ENCODE measurements around the gene RBM24.

GRCh38 chr6:17281100-17281496 lies at the start of gene RBM24:
- TF ChIP-seq FOSL1 (IDR thresholded peaks at IDR 0.05; ENCODE audit: low read depth) (no peak), CTCF (IDR thresholded peaks at IDR 0.05 in 2 of 3, conservative IDR thresholded peaks at IDR 0.05 in 1 of 3; ENCODE audit: borderline replicate concordance in 1 of 3, insufficient read depth in 1 of 3, low read depth in 2 of 3, low read length in 2 of 3) (peak in 2 of 3 experiments; percentile 12 to 32; a peak in 1 of 6 replicates), POLR2AphosphoS5 (IDR thresholded peaks at IDR 0.05; ENCODE audit: low read depth, low read length) (no peak), RAD21 (IDR thresholded peaks at IDR 0.05; ENCODE audit: low read depth) (peak; percentile 46), EZH2phosphoT487 (IDR thresholded peaks at IDR 0.05; ENCODE audit: borderline replicate concordance) (no peak), EZH2 (IDR thresholded peaks at IDR 0.05) (no peak), ATF3 (IDR thresholded peaks at IDR 0.05) (no peak), POLR2A (IDR thresholded peaks at IDR 0.05; ENCODE audit: borderline replicate concordance, extremely low read depth, insufficient read depth, insufficient read length) (no peak), SP1 (IDR thresholded peaks at IDR 0.05; ENCODE audit: low read depth) (no peak), CEBPB (IDR thresholded peaks at IDR 0.05; ENCODE audit: low read depth) (no peak), YY1 (IDR thresholded peaks at IDR 0.05; ENCODE audit: extremely low read depth, insufficient replicate concordance, low read depth, low read length) (no peak), ZNF274 (IDR thresholded peaks at IDR 0.05; ENCODE audit: low read depth, low read length) (no peak)

Data from HCT116 (cell line).